ENCODE data around the gene TPT1.
"Not testable (repeated sequence)": the region's sequence is repeated elsewhere in the genome, so short reads cannot be mapped to it uniquely, and the experiment has no call there.

GRCh38 chr13:45342668-45343067 lies 1.7 kb upstream of the TPT1 start:
- not testable (repeated sequence) for TF ChIP-seq ZNF274 (IDR thresholded peaks at IDR 0.05; ENCODE audit: low read depth, low read length); YY1 (IDR thresholded peaks at IDR 0.05; ENCODE audit: insufficient read depth, insufficient read length); SUZ12 (IDR thresholded peaks at IDR 0.05; ENCODE audit: extremely low read depth, insufficient read depth, insufficient read length)

Data from NT2/D1 (cell line).